Measurements from ENCODE around the gene NINJ2.

GRCh38 chr12:550473-551260 lies 112.6 kb downstream of the NINJ2 start:
- no peak for TF ChIP-seq CTCF (IDR thresholded peaks at IDR 0.05)
- no peak for TF ChIP-seq POLR2A (IDR thresholded peaks at IDR 0.05)
